ENCODE results near the gene PRR15. TPM values are rescaled to one million over a fixed set of nuclear protein-coding genes. Genes with fewer than 3 reads are reported as not detected.

Gene PRR15
- total and polyA plus RNA-seq, 2 of the 8 experiments (the other 6 are each of a cell fraction or from before 2014, with no cell fraction given): 4.9 to 7.9 TPM

DNA sequence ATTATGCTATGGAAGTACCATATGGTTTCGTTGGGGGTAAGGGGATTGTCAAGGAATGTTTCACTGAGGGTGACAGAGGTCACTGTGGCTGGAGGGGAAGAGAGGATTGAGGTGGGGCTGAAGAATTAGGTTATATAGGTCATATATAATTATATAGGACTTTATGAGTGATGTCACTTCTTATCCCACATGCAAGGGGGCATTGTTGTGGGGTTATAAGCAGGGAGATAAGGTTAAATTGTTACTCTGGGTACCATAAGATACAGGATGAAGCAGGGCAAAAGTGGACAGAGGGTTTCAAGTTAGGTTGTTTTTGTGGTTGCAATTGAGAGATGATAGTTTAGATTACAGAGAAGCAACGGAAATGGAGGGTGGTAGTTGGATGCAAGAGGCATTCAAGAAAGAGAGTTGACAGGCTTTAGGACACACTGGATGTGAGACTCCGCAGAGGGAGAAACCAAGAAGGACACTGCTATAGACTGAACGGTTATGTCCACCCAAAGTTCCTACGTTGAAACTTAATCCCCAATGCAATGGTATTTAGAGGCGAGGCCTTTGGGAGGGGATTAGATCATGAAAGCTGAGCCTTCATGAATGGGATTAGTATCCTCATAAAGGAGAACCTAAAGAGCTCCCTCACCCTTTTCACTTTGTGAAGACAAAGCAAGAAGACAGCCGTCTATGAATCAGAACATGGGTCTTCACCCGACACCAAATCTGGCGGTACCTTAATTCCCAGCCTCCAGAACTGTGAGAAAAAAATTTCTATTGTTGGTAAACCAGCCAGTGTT is 7.0 kb upstream of the PRR15 start:
- H2BK120ac ChIP-seq (replicated peaks; ENCODE audit: low read depth, low read length): no peak overlapping the region
- no peak overlapping the region for H2BK12ac ChIP-seq (ENCODE audit: low read depth, low read length)
- peak overlapping the region in 1 of 2 experiments; percentile 95; a peak in 2 of 4 replicates for H3K4me2 ChIP-seq (ENCODE audit: insufficient read depth in 1 of 2, low read depth in 2 of 2, low read length in 2 of 2)
- H3K56ac ChIP-seq (replicated peaks; ENCODE audit: insufficient read length, low read depth, low read length): no peak overlapping the region
- H2AFZ ChIP-seq (ENCODE audit: low read length): no peak overlapping the region
- no peak overlapping the region for H3K4me3 ChIP-seq (ENCODE audit: extremely low read depth in 1 of 4, insufficient read depth in 2 of 4, low read depth in 3 of 4, low read length in 4 of 4)
- H3K27me3 ChIP-seq (replicated peaks in 1 of 4; ENCODE audit: control insufficient read depth in 3 of 4, extremely low read depth in 1 of 4, insufficient read depth in 3 of 4, low read length in 3 of 4): peaks cover 0 to 2% (median under 1%) of the 10 kb centered on the region in 4 experiments; a peak in 1 of 7 replicates
- H3K36me3 ChIP-seq (ENCODE audit: control insufficient read depth in 2 of 4, insufficient read depth in 4 of 4, low read length in 3 of 4): no peaks in the 10 kb centered on the region
- H3K4me1 ChIP-seq (replicated peaks in 1 of 4; ENCODE audit: control insufficient read depth in 3 of 4, insufficient read depth in 4 of 4, low read length in 3 of 4): peaks cover 0 to 16% (median 12%) of the 10 kb centered on the region in 4 experiments; a peak in 4 of 7 replicates
- H3K23me2 ChIP-seq (ENCODE audit: low read depth, low read length): no peaks in the 10 kb centered on the region; the same call in 1 of the 2 replicates
- H4K5ac ChIP-seq (ENCODE audit: insufficient read length, low read depth, low read length): no peak overlapping the region
- WGBS, 2 experiments (ENCODE audit: extremely low coverage in 1 of 2, insufficient coverage in 1 of 2, insufficient read length in 1 of 2, insufficient replicate concordance in 2 of 2, low coverage in 1 of 2, low lambda C conversion rate in 2 of 2, missing lambda C conversion rate in 1 of 2): 86% methylated on average over 9 of the region's 9 CpGs; no CpG with 5 or more reads in 1 of the 2 experiments
- no peak for DNase-seq (ENCODE audit: low read depth in 1 of 2, low spot score in 2 of 2)
- H2BK20ac ChIP-seq (ENCODE audit: low read length): no peak overlapping the region
- no peak for FAIRE-seq
- TF ChIP-seq, protein P1, sequence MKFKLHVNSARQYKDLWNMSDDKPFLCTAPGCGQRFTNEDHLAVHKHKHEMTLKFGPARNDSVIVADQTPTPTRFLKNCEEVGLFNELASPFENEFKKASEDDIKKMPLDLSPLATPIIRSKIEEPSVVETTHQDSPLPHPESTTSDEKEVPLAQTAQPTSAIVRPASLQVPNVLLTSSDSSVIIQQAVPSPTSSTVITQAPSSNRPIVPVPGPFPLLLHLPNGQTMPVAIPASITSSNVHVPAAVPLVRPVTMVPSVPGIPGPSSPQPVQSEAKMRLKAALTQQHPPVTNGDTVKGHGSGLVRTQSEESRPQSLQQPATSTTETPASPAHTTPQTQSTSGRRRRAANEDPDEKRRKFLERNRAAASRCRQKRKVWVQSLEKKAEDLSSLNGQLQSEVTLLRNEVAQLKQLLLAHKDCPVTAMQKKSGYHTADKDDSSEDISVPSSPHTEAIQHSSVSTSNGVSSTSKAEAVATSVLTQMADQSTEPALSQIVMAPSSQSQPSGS (IDR thresholded peaks at IDR 0.05; ENCODE audit: low read length): no peak
- peak in 1 of 3 experiments; percentile 7; a peak in 1 of 4 replicates for TF ChIP-seq CTCF (IDR thresholded peaks at IDR 0.05; ENCODE audit: control extremely low read depth in 1 of 3, insufficient read depth in 1 of 3, low read depth in 1 of 3, low read length in 3 of 3)
- ChIA-PET POLR2A (ENCODE audit: partially characterized antibody) (interaction anchor here (1.0 kb wide), 1 partner anchor 9 kb away, joined by 3 read pairs; no protein-coding TSS in a partner anchor), CTCF (ENCODE audit: partially characterized antibody) (interaction anchor here (0.9 to 1.1 kb wide), 4 partner anchors 30 to 141 kb away, joined by 3 read pairs; no protein-coding TSS in a partner anchor)
- H3K14ac ChIP-seq (ENCODE audit: insufficient read length): no peak overlapping the region
- no peaks in the 10 kb centered on the region for H3K79me1 ChIP-seq (ENCODE audit: low read depth, low read length)
- no peak overlapping the region for H4K91ac ChIP-seq (replicated peaks; ENCODE audit: insufficient read length, low read length)
- H3K18ac ChIP-seq (ENCODE audit: extremely low read depth, low read length): no peak overlapping the region
- H3K4ac ChIP-seq (replicated peaks; ENCODE audit: insufficient read length, low read depth, low read length): no peak overlapping the region
- H2BK15ac ChIP-seq (ENCODE audit: low read length): 0 out of 2 replicates have a peak overlapping the region, but pooled peaks have one; percentile 55
- H3K9me3 ChIP-seq (ENCODE audit: insufficient read depth in 2 of 2, low read depth in 1 of 2, low read length in 1 of 2): no peaks in the 10 kb centered on the region
- H2BK5ac ChIP-seq (ENCODE audit: low read depth, low read length): no peak overlapping the region
- H3K9ac ChIP-seq (replicated peaks in 1 of 4; ENCODE audit: extremely low read depth in 1 of 4, low read depth in 3 of 4, low read length in 3 of 4): no peak overlapping the region
- H3K79me2 ChIP-seq (ENCODE audit: control insufficient read depth in 1 of 2, insufficient read depth in 2 of 2, low read length in 2 of 2): no peaks in the 10 kb centered on the region
- no peak overlapping the region for H3K23ac ChIP-seq (ENCODE audit: insufficient read length)
- H2AK5ac ChIP-seq (ENCODE audit: low read depth, low read length): no peak overlapping the region
- no peak overlapping the region for H4K8ac ChIP-seq (ENCODE audit: extremely low read depth, insufficient read depth, low read length)
- no peaks in the 10 kb centered on the region for H4K20me1 ChIP-seq (replicated peaks in 1 of 2; ENCODE audit: control insufficient read depth in 1 of 2, insufficient read depth in 2 of 2, low read length in 2 of 2)
- no peak overlapping the region for H3K27ac ChIP-seq (ENCODE audit: low read depth, low read length)

Data from H1 (cell line).